PC-3 (cell line): Measurements from ENCODE around the gene RHBDD1.
A peak's percentile ranks its signal among the peaks of the same experiment; 100 is the strongest.

ENCODE experiments used
- EZH2 ChIP-seq: fragments of 300-600 bp; sonication (generic); IDR thresholded peaks from one replicate; pipeline ENCODE4 v1.6.1; 2017; ENCODE audit warnings: antibody characterized with exemption, mild to moderate bottlenecking, low read length; ENCODE audit not compliant: unreplicated experiment
- EZH2phosphoT487 ChIP-seq: fragments of 300-600 bp; sonication (generic); IDR thresholded peaks from 2 replicates; pipeline ENCODE4 v1.6.1; 2018; ENCODE audit warnings: mild to moderate bottlenecking, antibody characterized with exemption, low read length, borderline replicate concordance
- TF ChIP-seq, protein P1 (sequence below): fragments of 300-600 bp; sonication (generic); conservative IDR thresholded peaks from 2 replicates; pipeline ENCODE4 v1.5.1; 2017; ENCODE audit warnings: antibody characterized with exemption, low read depth, mild to moderate bottlenecking, low read length

GRCh38 chr2:226813148-226813701 is 22.6 kb upstream of the RHBDD1 start:
- TF ChIP-seq, protein P1, sequence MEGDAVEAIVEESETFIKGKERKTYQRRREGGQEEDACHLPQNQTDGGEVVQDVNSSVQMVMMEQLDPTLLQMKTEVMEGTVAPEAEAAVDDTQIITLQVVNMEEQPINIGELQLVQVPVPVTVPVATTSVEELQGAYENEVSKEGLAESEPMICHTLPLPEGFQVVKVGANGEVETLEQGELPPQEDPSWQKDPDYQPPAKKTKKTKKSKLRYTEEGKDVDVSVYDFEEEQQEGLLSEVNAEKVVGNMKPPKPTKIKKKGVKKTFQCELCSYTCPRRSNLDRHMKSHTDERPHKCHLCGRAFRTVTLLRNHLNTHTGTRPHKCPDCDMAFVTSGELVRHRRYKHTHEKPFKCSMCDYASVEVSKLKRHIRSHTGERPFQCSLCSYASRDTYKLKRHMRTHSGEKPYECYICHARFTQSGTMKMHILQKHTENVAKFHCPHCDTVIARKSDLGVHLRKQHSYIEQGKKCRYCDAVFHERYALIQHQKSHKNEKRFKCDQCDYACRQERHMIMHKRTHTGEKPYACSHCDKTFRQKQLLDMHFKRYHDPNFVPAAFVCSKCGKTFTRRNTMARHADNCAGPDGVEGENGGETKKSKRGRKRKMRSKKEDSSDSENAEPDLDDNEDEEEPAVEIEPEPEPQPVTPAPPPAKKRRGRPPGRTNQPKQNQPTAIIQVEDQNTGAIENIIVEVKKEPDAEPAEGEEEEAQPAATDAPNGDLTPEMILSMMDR = peak; percentile 75
- no peak for TF ChIP-seq EZH2
- no peak for TF ChIP-seq EZH2phosphoT487
